Stomach (tissue), 9 donors: ENCODE results near the gene IRAK3. TPM values are rescaled to one million over a fixed set of nuclear protein-coding genes. Genes with fewer than 3 reads are reported as not detected.

Experiments used
- DNase-seq, 2 donors: peaks; one replicate each; pipeline versions ENCODE4 v3.0.0 to v3.0.0-alpha.2; 2013 to 2019
- H3K27ac ChIP-seq, 5 donors: fragments of 200-600 bp in 4 of 5; sonication (generic) in 4 of 5; one replicate each; pipeline ENCODE4 v1.5.1; 2013 to 2019; ENCODE audit warnings: mild to moderate bottlenecking in 1 of 5, moderate library complexity in 1 of 5
- H3K27me3 ChIP-seq, 3 donors: fragments of 200-600 bp; sonication (generic); one replicate each; pipeline ENCODE4 v1.5.1; 2017 to 2019; ENCODE audit warnings: mixed run types in 1 of 3
- H3K36me3 ChIP-seq, 4 donors: fragments of 200-600 bp; sonication (generic); 1 replicate in 3 of 4; 2 replicates in 1 of 4; pipeline ENCODE4 v1.5.1; 2016 to 2019
- H3K4me1 ChIP-seq, 4 donors: fragments of 200-600 bp; sonication (generic); one replicate each; pipeline ENCODE4 v1.5.1; 2016 to 2019
- H3K4me3 ChIP-seq, 4 donors: fragments of 200-600 bp; sonication (generic) in 3 of 4; one replicate each; pipeline ENCODE4 v1.5.1; 2016 to 2019; ENCODE audit warnings: mild to moderate bottlenecking in 1 of 4
- H3K9me3 ChIP-seq, 4 donors: fragments of 200-600 bp; sonication (generic); one replicate each; pipeline ENCODE4 v1.5.1; 2016 to 2019
- CTCF ChIP-seq, 7 experiments: fragments of 450-650 bp in 4 of 7; fragments of 200-600 bp in 3 of 7; sonication (generic) in 3 of 7; IDR thresholded peaks; one replicate each; pipeline ENCODE4 v1.5.1; 2016 to 2019; ENCODE audit warnings: antibody characterized with exemption in 7 of 7, control low read depth in 2 of 7, mild to moderate bottlenecking in 1 of 7
- EP300 ChIP-seq: sonication (generic); formaldehyde crosslinking; IDR thresholded peaks from one replicate; pipeline ENCODE4 v1.6.1; 2017; ENCODE audit warnings: antibody characterized with exemption
- POLR2A ChIP-seq, 4 donors: fragments of 450-650 bp; IDR thresholded peaks; one replicate each; pipeline ENCODE4 v1.6.1; 2016; ENCODE audit warnings: antibody characterized with exemption in 4 of 4, control low read depth in 2 of 4, mild to moderate bottlenecking in 1 of 4, moderate library complexity in 1 of 4
- POLR2AphosphoS5 ChIP-seq, 3 donors: sonication (generic); formaldehyde crosslinking; IDR thresholded peaks; one replicate each; pipeline ENCODE4 v1.6.1; 2016; ENCODE audit warnings: antibody characterized with exemption in 3 of 3
- WGBS, 5 donors: extraction: QIAGEN DNeasy Blood & Tissue Kit in 3 of 5; methylation state at CpG; one replicate each; pipeline versions ENCODE4 v1.1.5 to v1.1.7; 2013 to 2018; 5-methylcytosine and 5-hydroxymethylcytosine counted together
- intact Hi-C: fragments of 100-400 bp; cut with DNase I; formaldehyde crosslinking; loops from one replicate; pipeline ENCODE4 v1.15.1; 2023; ENCODE audit warnings: low total_unique reads
- polyA plus RNA-seq, 3 donors: library from polyadenylated mRNA; stranded (reverse); fragments of 200-250 nt; gene quantifications; one replicate each; pipeline ENCODE4 v1.2.3, GENCODE V29; 2013
- total RNA-seq, 5 donors: library from RNA; depleted of rRNA; stranded (reverse); fragments of >200 nt; gene quantifications; one replicate each; pipeline versions ENCODE4 v1.1.0 to v1.2.3, GENCODE V29; 2014 to 2016
- donor health status: healthy with polysubstance abuse.
- donor health status: Bipolar disorder and iron deficiency.
- donor health status: healthy.

The IRAK3 gene
- total and polyA plus RNA-seq, 8 donors = 1.4 to 38.2 (median 4.5) TPM

- H3K4me1 ChIP-seq = no peaks in the 10 kb centered on the region
- 95 to 99% (median 96%) methylated on average over 2 of the region's 2 CpGs for WGBS, 5 donors
- no peaks in the 10 kb centered on the region for H3K9me3 ChIP-seq
- no peak overlapping the region for H3K27ac ChIP-seq
- no peak for DNase-seq
- peaks cover 0 to 85% (median 49%) of the 10 kb centered on the region in 4 donors for H3K36me3 ChIP-seq
- no peaks in the 10 kb centered on the region for H3K27me3 ChIP-seq
- H3K4me3 ChIP-seq = no peak overlapping the region
- no peak for TF ChIP-seq POLR2AphosphoS5 (IDR thresholded peaks at IDR 0.05)
- intact Hi-C loops = no loop called here
Observed at GRCh38 chr12:66243911-66244310, 54.9 kb downstream of the IRAK3 start.

GRCh38 chr12:66244446-66244845 is 55.4 kb downstream of the IRAK3 start:
- H3K36me3 ChIP-seq = peaks cover 0 to 91% (median 54%) of the 10 kb centered on the region in 4 donors
- H3K27me3 ChIP-seq = no peaks in the 10 kb centered on the region
- intact Hi-C loops = no loop called here
- H3K4me1 ChIP-seq = no peaks in the 10 kb centered on the region
- 90 to 100% (median 95%) methylated on average over 1 of the region's 1 CpG for WGBS, 5 donors
- no peak for TF ChIP-seq EP300
- TF ChIP-seq POLR2A (IDR thresholded peaks at IDR 0.05) = no peak
- no peak for TF ChIP-seq POLR2AphosphoS5 (IDR thresholded peaks at IDR 0.05)
- no peak for TF ChIP-seq CTCF (IDR thresholded peaks at IDR 0.05)
- DNase-seq = no peak
- no peak overlapping the region for H3K27ac ChIP-seq
- H3K9me3 ChIP-seq = no peaks in the 10 kb centered on the region
- H3K4me3 ChIP-seq = no peak overlapping the region

- Histone ChIP-seq H3K27me3 (no peaks in the 10 kb centered on the region), H3K36me3 (peaks cover 0 to 93% (median 59%) of the 10 kb centered on the region in 4 donors), H3K4me1 (no peaks in the 10 kb centered on the region), H3K9me3 (no peaks in the 10 kb centered on the region), H3K4me3 (no peak overlapping the region), H3K27ac (no peak overlapping the region)
- DNase-seq = no peak
- intact Hi-C loops = no loop called here
- TF ChIP-seq EP300 (no peak), POLR2A (IDR thresholded peaks at IDR 0.05) (no peak)
Observed at GRCh38 chr12:66247741-66248140, 58.7 kb downstream of the IRAK3 start.

- no peak for DNase-seq
- Histone ChIP-seq H3K27me3 (no peaks in the 10 kb centered on the region), H3K36me3 (peaks cover 0 to 63% (median 41%) of the 10 kb centered on the region in 4 donors), H3K27ac (no peak overlapping the region), H3K4me3 (no peak overlapping the region), H3K9me3 (no peaks in the 10 kb centered on the region), H3K4me1 (no peaks in the 10 kb centered on the region)
- TF ChIP-seq POLR2A (IDR thresholded peaks at IDR 0.05) (no peak), POLR2AphosphoS5 (IDR thresholded peaks at IDR 0.05) (no peak)
- WGBS, 5 donors = 81 to 86% (median 85%) methylated on average over 3 of the region's 3 CpGs
- intact Hi-C loops = no loop called here
Observed at GRCh38 chr12:66251049-66251448, 62.0 kb downstream of the IRAK3 start.

GRCh38 chr12:66252771-66253170 is 63.8 kb downstream of the IRAK3 start:
- no peaks in the 10 kb centered on the region for H3K27me3 ChIP-seq
- intact Hi-C loops = no loop called here
- WGBS, 5 donors = 80 to 92% (median 84%) methylated on average over 2 of the region's 2 CpGs
- H3K36me3 ChIP-seq = peaks cover 0 to 46% (median 24%) of the 10 kb centered on the region in 4 donors
- H3K4me1 ChIP-seq = no peaks in the 10 kb centered on the region
- no peak for DNase-seq
- no peak overlapping the region for H3K27ac ChIP-seq
- no peaks in the 10 kb centered on the region for H3K9me3 ChIP-seq
- no peak overlapping the region for H3K4me3 ChIP-seq
- TF ChIP-seq POLR2A (IDR thresholded peaks at IDR 0.05) = no peak
- no peak for TF ChIP-seq CTCF (IDR thresholded peaks at IDR 0.05)
- no peak for TF ChIP-seq EP300
- no peak for TF ChIP-seq POLR2AphosphoS5 (IDR thresholded peaks at IDR 0.05)

GRCh38 chr12:66255737-66256136 is 66.7 kb downstream of the IRAK3 start:
- no peaks in the 10 kb centered on the region for H3K27me3 ChIP-seq
- peaks cover 0 to 16% (median 3%) of the 10 kb centered on the region in 4 donors for H3K36me3 ChIP-seq
- H3K27ac ChIP-seq = no peak overlapping the region
- no peak for TF ChIP-seq POLR2AphosphoS5 (IDR thresholded peaks at IDR 0.05)
- TF ChIP-seq CTCF (IDR thresholded peaks at IDR 0.05) = no peak
- TF ChIP-seq EP300 = no peak
- no peak for TF ChIP-seq POLR2A (IDR thresholded peaks at IDR 0.05)
- no peak for DNase-seq
- no peak overlapping the region for H3K4me3 ChIP-seq
- intact Hi-C loops = no loop called here
- no peaks in the 10 kb centered on the region for H3K4me1 ChIP-seq
- H3K9me3 ChIP-seq = no peaks in the 10 kb centered on the region
